ENCODE measurements around the gene TRANK1. TPM values are rescaled to one million over a fixed set of nuclear protein-coding genes. Genes with fewer than 3 reads are reported as not detected.
A peak's percentile ranks its signal among the peaks of the same experiment; 100 is the strongest.
"Not testable (repeated sequence)": the region's sequence is repeated elsewhere in the genome, so short reads cannot be mapped to it uniquely, and the experiment has no call there.

The TRANK1 gene
- total RNA-seq, 2 donors from 2014 or later, result 9.0 to 20.1 TPM

DNA sequence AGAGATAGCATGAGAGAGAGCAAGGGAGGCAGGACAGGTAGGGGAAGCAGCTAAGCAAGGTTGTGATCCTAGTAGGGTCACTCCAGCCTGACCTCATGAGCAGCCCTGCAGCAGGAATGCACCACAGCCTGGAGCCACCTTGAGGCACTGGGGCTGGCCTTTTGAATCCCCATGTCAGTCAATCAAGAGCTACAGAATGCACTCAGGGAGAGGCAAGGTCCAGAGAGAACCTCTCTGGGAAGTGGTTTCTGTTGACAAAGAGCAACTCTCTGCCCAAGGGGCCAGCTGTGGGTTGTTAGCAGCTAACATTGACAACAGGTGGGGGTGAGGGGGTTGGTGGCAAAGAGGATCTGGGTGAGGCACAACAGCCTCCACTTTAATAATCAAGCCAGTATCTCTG is 54.6 kb downstream of the TRANK1 start:
- H3K9me3 Mint-ChIP-seq, result no peaks in the 10 kb centered on the region
- DNase-seq, result peak; percentile 58
- H3K4me1 Mint-ChIP-seq, result peaks cover 15% of the 10 kb centered on the region
- Histone ChIP-seq H3K27ac (ENCODE audit: low read depth, low read length) (no peak overlapping the region), H3K27me3 (ENCODE audit: control insufficient read depth, insufficient read depth, low read length, poor library complexity, severe bottlenecking) (no peaks in the 10 kb centered on the region), H3K4me1 (ENCODE audit: control insufficient read depth, insufficient read depth, low read length) (no peaks in the 10 kb centered on the region), H3K9ac (ENCODE audit: extremely low read depth, low read length, poor library complexity, severe bottlenecking) (no peak overlapping the region), H3K9me3 (ENCODE audit: control insufficient read depth, low read length) (no peaks in the 10 kb centered on the region), H3K36me3 (ENCODE audit: control insufficient read depth, insufficient read depth, low read length) (no peaks in the 10 kb centered on the region), H3K4me3 (ENCODE audit: low read length) (no peak overlapping the region)
- no peaks in the 10 kb centered on the region for H3K36me3 Mint-ChIP-seq (ENCODE audit: low read depth)
- H3K27me3 Mint-ChIP-seq (ENCODE audit: insufficient read depth), result no peaks in the 10 kb centered on the region
- H3K4me3 Mint-ChIP-seq, result no peak overlapping the region
- TF ChIP-seq, protein P1, sequence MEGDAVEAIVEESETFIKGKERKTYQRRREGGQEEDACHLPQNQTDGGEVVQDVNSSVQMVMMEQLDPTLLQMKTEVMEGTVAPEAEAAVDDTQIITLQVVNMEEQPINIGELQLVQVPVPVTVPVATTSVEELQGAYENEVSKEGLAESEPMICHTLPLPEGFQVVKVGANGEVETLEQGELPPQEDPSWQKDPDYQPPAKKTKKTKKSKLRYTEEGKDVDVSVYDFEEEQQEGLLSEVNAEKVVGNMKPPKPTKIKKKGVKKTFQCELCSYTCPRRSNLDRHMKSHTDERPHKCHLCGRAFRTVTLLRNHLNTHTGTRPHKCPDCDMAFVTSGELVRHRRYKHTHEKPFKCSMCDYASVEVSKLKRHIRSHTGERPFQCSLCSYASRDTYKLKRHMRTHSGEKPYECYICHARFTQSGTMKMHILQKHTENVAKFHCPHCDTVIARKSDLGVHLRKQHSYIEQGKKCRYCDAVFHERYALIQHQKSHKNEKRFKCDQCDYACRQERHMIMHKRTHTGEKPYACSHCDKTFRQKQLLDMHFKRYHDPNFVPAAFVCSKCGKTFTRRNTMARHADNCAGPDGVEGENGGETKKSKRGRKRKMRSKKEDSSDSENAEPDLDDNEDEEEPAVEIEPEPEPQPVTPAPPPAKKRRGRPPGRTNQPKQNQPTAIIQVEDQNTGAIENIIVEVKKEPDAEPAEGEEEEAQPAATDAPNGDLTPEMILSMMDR (conservative IDR thresholded peaks at IDR 0.05), result no peak
- H3K27ac Mint-ChIP-seq, result no peak overlapping the region

DNA sequence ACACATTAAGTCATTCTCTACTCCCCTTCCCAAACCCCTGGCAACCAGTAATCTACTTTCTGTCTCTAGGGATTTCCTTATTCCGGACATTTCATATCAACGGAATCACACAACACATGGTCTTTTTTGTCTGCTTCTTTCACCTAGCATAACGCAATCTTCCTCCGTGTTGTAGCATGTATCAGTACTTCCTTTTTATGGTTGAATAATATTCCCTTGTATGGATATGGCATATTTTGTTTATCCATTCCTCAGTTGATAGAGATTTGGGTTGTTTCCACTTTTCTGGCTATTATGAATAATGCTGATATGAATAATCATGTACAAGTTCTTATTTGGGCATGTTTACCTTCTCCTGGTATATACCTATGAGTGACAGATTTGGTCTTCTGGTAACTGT is 63.1 kb downstream of the TRANK1 start:
- Histone ChIP-seq H3K4me1 (ENCODE audit: control insufficient read depth, insufficient read depth, low read length) (no peaks in the 10 kb centered on the region), H3K27me3 (ENCODE audit: control insufficient read depth, insufficient read depth, low read length, poor library complexity, severe bottlenecking) (no peaks in the 10 kb centered on the region), H3K27ac (ENCODE audit: low read depth, low read length) (no peak overlapping the region), H3K36me3 (ENCODE audit: control insufficient read depth, insufficient read depth, low read length) (no peaks in the 10 kb centered on the region), H3K4me3 (ENCODE audit: low read length) (no peak overlapping the region), H3K9me3 (ENCODE audit: control insufficient read depth, low read length) (no peaks in the 10 kb centered on the region), H3K9ac (ENCODE audit: extremely low read depth, low read length, poor library complexity, severe bottlenecking) (no peak overlapping the region)
- H3K4me1 Mint-ChIP-seq, result peaks cover 5% of the 10 kb centered on the region
- TF ChIP-seq, protein P1 (conservative IDR thresholded peaks at IDR 0.05), result no peak
- DNase-seq, result no peak
- WGBS, 2 experiments (ENCODE audit: insufficient coverage in 1 of 2, insufficient read length in 1 of 2), result 96% methylated on average over 4 of the region's 4 CpGs; no CpG with 5 or more reads in 1 of the 2 experiments
- H3K9me3 Mint-ChIP-seq, result no peaks in the 10 kb centered on the region
- no peak overlapping the region for H3K27ac Mint-ChIP-seq
- no peaks in the 10 kb centered on the region for H3K27me3 Mint-ChIP-seq (ENCODE audit: insufficient read depth)
- no peaks in the 10 kb centered on the region for H3K36me3 Mint-ChIP-seq (ENCODE audit: low read depth)
- H3K4me3 Mint-ChIP-seq, result no peak overlapping the region

DNA sequence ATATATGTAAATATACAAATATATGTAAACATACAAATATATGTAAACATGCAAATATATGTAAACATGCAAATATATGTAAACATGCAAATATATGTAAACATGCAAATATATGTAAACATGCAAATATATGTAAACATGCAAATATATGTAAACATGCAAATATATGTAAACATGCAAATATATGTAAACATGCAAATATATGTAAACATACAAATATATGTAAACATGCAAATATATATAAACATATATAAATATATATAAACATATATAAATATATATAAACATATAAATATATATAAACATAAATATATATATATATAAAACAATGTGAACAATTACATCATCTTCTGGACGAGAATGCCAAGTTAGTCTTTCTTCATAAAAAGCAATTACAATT is 65.0 kb downstream of the TRANK1 start:
- DNase-seq; H3K27me3 ChIP-seq (ENCODE audit: control insufficient read depth, insufficient read depth, low read length, poor library complexity, severe bottlenecking); H3K4me1 ChIP-seq (ENCODE audit: control insufficient read depth, insufficient read depth, low read length); H3K27ac Mint-ChIP-seq; H3K4me3 ChIP-seq (ENCODE audit: low read length); H3K9ac ChIP-seq (ENCODE audit: extremely low read depth, low read length, poor library complexity, severe bottlenecking); H3K4me1 Mint-ChIP-seq; H3K36me3 ChIP-seq (ENCODE audit: control insufficient read depth, insufficient read depth, low read length); H3K9me3 Mint-ChIP-seq; H3K27me3 Mint-ChIP-seq (ENCODE audit: insufficient read depth); H3K9me3 ChIP-seq (ENCODE audit: control insufficient read depth, low read length); H3K36me3 Mint-ChIP-seq (ENCODE audit: low read depth); H3K27ac ChIP-seq (ENCODE audit: low read depth, low read length); H3K4me3 Mint-ChIP-seq: not testable (repeated sequence)
- 94% methylated on average over 1 of the region's 1 CpG; no CpG with 5 or more reads in 1 of the 2 experiments for WGBS, 2 experiments (ENCODE audit: insufficient coverage in 1 of 2, insufficient read length in 1 of 2)

DNA sequence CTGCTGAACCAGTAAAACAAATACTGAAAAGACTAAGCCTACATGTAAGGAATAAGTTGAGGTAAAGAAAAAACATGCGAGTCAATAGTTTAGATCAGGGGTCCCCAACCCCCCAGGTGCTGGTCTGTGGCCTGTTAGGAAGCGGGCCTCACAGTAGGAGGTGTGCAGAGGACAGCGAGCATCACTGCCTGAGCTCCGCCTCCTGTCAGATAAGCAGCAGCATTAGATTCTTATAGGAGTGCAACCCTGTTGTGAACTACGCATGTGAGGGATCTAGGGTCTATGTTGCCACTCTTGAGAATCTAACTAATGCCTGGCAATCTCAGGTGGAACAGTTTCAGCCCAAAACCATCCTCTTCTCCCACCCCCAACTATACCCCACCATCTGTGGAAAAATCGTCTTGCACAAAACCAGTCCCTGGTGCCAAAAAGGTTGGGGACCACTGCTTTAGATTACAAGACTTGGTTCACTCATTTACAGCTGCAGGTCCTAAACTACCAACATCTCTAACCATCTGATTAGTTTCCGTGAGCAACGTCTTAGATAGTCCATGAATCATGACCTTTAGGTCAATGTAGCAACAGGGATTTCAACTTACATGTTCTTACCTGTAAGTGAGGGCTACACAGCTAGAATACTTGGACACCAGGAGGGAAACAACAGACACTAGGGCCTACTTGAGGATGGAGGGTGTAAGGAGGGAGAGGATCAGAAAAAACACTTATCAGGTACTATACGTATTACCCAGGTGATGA is 66.7 kb downstream of the TRANK1 start:
- TF ChIP-seq, protein P1 (conservative IDR thresholded peaks at IDR 0.05), result no peak
- WGBS, 2 experiments (ENCODE audit: insufficient coverage in 1 of 2, insufficient read length in 1 of 2), result 75 to 84% methylated on average over 7 to 9 of the region's 9 CpGs
- no peaks in the 10 kb centered on the region for H3K27me3 Mint-ChIP-seq (ENCODE audit: insufficient read depth)
- no peaks in the 10 kb centered on the region for H3K36me3 Mint-ChIP-seq (ENCODE audit: low read depth)
- Histone ChIP-seq H3K9me3 (ENCODE audit: control insufficient read depth, low read length) (no peaks in the 10 kb centered on the region), H3K9ac (ENCODE audit: extremely low read depth, low read length, poor library complexity, severe bottlenecking) (no peak overlapping the region), H3K4me1 (ENCODE audit: control insufficient read depth, insufficient read depth, low read length) (no peaks in the 10 kb centered on the region), H3K36me3 (ENCODE audit: control insufficient read depth, insufficient read depth, low read length) (no peaks in the 10 kb centered on the region), H3K4me3 (ENCODE audit: low read length) (no peak overlapping the region), H3K27ac (ENCODE audit: low read depth, low read length) (no peak overlapping the region), H3K27me3 (ENCODE audit: control insufficient read depth, insufficient read depth, low read length, poor library complexity, severe bottlenecking) (no peaks in the 10 kb centered on the region)
- peaks cover 5% of the 10 kb centered on the region for H3K4me1 Mint-ChIP-seq
- no peak overlapping the region for H3K4me3 Mint-ChIP-seq
- H3K27ac Mint-ChIP-seq, result no peak overlapping the region
- H3K9me3 Mint-ChIP-seq, result no peaks in the 10 kb centered on the region
- peak; percentile 43 for DNase-seq
